NCI-H748 (cell line): ENCODE measurements around the gene FAM83F.

Experiments
- DNase-seq: peaks from one replicate; lab custom pipeline; 2025; ENCODE audit not compliant: unreplicated experiment; lab: John Stamatoyannopoulos, UW

Gene FAM83F

DNA sequence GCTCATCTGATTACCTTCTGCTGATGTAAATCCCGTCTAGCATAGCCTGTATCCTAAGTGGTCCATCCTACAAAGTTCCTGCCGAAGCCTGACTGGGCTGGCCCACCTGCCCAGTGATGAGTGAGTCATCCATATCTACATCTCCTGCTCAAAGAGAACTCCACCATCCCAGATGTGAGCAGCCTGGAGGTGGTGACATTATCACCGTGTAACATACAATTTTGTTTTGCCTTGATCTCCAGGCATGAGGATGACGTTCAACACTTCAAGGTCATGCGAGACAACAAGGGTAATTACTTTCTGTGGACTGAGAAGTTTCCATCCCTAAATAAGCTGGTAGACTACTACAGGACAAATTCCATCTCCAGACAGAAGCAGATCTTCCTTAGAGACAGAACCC lies 29.0 kb upstream of the FAM83F start:
- no peak for DNase-seq

DNA sequence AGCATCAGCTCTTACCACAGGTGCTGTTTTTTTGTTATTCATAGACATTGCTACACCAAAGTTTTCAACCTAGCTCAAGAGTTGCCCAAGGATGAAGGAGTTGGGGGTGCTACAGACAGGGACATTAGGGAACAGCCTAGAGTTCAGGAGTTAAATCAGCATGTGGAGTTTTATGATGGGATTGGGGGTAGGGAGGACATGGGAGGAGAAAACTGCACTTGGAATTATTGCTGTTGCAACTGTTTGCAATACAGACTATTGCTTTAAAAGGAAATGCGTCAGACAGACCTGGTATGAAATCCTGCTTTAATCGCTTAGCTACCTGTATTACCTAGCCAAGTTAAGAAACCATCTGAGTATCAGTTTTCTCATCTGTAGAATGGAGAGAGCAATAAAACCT lies 28.3 kb upstream of the FAM83F start:
- no peak for DNase-seq

DNA sequence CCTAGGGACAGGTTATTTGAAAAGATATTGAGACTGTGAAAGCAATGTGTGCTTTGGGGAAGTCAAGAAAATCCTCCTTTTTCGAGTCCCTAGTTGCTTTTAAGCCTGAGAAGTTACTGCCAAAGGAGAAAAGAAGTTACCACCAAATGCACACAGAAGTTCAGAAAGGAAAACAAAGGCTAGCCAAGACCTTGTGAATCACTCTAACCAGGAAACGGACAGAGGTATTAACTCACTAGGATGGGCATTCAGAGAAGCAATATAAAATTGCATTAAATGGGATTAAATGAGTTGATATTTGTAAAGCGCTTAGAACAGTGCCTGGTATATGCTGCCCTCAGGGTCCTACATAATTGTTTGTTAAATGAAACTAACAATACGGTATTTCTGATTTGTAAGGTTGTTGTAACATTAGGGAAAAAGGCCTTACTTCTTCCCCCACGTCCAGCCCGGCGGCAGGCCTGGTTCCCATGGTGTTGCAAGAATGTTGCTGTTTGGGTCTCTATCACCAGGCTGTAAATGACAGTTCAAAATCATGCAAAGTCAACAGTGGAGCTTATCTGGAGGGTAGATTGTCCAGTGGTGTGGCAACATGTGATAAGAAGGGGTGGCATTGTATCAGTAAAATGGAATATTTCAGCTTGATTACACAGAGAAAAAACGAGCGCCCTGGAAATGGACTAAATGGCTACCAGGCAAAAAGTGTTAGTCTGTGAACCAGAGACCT lies 27.5 kb upstream of the FAM83F start:
- DNase-seq = peak; percentile 31

DNA sequence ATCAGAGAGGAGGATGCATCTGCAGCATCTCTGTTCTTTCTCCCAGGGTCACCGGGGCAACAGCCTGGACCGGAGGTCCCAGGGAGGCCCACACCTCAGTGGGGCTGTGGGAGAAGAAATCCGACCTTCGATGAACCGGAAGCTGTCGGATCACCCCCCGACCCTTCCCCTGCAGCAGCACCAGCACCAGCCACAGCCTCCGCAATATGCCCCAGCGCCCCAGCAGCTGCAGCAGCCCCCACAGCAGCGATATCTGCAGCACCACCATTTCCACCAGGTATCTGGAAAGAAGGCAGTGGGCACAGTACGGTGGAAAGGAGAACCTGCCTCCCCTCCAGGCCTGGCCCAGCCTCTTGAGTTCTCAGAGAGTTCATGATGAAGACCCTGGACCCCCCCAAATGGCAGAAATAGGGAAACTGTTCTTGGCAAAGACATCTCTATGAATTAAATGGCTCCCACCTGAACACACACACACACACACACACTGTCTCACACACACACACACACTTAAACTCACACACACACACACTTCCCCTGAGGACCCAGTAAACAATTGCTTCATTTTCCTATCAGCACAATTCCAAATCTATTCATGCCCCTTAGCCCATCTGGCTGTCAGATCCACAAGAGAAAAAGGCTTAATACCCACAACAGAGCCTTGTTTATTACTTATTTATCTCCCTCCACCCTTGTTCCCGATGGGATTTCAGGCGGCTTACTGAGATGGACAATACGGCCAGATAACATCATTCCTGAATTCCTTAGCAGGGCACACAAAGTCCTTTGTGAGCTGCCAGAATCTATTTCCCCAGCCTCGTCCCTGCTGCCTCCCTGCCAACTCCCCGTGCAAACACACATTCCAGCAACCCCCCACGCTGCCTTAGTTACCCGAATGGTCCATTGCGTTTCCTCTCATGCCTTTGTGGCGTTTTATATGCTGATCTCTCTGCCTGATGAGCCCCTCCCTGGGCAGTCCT lies 26.5 kb upstream of the FAM83F start:
- no peak for DNase-seq

DNA sequence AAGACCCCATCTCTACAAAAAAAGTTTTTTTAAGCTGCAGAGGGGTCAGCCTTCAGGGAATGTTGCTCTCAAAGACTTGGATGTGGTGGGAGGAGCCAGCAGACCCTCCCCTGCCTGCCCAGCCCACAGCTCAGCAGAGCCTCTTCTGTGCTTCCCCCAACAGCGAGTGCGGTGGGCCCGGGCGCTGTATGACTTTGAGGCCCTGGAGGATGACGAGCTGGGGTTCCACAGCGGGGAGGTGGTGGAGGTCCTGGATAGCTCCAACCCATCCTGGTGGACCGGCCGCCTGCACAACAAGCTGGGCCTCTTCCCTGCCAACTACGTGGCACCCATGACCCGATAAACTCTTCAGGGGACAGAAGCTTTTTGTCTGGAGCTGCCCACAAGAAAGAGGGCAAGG lies 24.0 kb upstream of the FAM83F start:
- no peak for DNase-seq

DNA sequence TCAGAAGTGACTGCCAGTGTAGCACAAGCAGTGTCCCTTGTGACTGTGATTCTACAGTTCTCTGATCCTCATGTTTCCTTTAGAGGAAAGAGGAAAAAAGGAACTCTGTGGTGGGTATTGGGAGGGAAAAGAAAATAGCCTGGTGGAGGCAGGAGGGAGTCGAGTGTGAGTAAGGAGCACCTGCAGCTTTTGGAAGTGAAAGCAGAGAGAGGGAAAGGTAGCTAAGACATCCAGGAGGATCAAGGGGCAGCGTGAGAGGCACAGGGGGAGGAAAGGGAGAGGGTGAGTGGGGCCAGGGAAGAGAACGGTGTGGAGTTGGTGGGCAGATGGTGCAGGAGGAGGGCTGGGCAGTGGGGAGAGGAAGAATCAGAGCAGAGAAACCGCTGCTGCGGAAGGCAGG lies 22.1 kb upstream of the FAM83F start:
- DNase-seq = no peak

DNA sequence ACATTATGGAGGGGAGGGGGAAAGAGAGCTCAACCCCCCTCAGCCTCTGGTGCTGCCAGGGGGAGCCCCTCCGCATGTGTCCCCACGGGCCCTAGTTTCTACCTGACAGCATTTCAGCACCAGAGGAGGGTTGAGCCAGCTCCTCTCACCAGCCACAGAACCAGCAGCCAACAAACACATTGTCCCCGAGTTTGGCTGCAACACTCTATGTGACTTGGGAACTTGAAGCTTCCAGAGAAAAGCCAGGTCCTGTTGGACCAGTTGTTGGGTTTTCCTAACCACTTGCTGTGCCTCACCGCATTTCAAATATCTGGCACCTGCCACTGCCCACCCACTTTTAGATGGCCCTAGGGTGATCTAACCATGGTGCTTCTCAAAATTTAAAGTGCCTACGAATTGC lies 21.1 kb upstream of the FAM83F start:
- no peak for DNase-seq

DNA sequence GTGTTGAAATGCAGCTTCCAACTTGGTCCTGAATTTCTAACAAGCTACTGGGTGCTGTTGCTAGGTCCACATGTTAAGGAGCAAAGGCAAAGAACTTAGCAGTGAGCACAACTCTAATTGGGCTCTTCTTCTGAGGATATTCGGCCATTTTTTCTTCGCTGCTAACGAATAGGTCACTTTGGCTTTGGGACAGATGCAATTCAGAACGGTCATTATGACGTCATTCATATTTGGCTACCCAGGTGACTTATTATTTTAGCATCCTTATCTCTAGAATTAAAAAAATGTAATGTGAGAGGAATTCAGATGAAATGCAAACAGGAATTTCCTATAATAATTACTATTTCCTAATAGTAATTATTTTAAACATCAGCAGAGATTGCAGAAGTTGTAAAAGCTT lies 20.7 kb upstream of the FAM83F start:
- no peak for DNase-seq

DNA sequence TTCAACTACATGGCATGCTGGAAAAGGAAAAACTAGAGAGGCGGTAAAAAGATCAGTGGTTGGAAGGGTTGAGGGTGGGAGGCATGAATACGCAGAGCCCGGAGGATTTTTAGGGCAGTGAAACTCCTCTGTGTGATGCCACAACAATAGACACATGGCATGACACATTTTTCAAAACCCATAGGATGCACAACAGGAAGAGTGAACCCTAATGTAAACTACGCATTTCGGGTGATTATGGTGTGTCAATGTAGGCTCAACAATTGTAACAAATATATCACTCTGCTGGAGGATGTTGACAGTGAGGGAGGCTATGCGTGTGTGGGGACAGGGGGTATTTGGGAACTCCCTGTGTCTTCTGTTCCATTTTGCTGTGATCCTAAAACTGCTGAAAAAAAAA lies 15.7 kb upstream of the FAM83F start:
- no peak for DNase-seq

DNA sequence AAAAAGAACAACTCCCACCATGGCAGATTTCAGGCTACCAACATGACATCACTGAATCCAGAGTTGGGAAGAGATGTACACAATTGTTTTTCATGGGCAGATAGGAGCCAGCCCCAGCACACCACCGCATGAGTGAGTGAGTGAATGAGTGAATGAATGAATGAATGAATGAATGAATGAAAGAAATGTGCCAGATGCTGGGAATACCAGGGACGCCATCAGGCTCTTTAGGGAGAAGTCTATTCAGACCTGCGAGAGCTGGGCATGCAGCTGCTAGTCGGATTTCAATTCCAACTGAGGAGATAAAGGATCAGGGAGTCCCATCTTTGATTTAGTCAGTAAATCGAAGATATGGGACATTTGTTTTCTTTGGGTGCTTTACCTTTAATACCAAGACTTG lies 15.3 kb upstream of the FAM83F start:
- no peak for DNase-seq

DNA sequence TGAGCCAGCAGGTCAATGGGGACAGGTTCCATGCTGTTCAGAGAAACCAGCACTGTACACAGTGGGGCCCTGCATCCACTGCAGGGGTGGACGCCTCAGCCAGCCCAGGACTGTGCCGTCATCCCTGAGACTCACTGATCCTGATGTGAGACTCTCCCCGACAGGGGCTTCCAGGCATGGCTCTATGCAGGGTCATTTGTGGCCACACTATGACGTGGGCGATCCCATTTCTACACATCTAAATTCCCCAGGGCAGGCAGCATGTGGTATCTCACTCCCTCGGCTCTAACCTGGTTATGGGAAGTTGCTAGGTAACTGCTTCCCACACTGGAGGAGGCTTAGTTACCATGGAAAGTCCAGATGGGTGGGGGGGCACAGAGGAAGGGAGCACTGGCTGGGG lies 14.2 kb upstream of the FAM83F start:
- DNase-seq = no peak

DNA sequence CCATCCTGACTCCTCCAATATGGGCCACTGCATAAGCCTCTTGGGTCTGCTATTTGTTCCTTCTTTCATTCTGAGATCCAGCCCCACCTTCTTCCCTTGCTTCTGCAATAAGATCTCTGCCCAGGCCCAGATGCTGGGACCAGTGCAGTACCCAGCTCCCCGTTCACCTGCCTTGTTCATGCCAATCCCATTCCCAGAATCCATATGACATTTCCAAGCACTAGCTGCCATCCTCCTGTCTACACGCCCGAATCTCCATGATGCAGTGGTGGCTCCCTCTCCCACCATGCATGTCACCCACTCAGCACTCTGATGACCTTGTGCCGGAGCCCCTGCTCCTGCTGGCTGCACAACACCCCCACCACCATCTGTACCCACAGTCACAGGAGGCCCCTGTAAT lies 11.4 kb upstream of the FAM83F start:
- DNase-seq = no peak

DNA sequence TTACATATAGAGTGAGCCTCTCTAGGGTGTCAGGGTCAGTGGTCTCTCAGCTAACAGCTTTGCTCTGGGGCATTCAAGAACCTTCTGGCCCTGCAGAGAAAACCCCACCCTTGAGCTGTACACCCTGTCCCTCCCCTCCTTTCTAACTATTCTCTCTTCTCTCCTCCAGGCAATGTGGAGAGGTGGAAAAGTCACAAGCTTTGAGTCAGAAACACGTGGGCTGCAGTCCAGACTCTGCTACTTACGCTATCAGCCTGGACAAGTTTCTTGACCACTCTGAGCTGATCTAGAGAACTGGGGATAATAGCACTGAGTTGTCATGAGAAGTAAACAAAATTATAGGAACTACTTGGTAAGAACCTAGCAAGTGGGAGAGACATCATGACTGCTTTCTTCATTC lies 10.7 kb upstream of the FAM83F start:
- DNase-seq = no peak

DNA sequence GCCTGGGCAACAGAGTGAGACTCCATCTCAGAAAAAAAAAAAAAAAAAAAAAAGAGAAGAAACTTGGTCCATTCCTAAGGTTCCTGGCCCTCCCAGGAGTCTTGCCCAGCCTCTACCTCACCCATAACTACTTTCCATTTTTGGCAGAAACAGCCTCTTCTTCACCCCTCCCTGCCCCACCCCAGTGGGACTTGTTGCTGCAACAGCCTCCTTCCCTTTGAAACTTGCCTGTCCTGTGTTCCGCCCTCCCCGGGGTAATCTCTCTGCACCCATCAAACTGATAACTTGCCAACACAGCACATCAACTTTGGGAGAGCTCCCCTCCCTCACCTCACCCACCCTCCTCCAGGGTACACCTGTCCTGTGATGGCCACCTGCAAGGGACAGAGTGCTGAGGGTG lies 10.0 kb upstream of the FAM83F start:
- no peak for DNase-seq

DNA sequence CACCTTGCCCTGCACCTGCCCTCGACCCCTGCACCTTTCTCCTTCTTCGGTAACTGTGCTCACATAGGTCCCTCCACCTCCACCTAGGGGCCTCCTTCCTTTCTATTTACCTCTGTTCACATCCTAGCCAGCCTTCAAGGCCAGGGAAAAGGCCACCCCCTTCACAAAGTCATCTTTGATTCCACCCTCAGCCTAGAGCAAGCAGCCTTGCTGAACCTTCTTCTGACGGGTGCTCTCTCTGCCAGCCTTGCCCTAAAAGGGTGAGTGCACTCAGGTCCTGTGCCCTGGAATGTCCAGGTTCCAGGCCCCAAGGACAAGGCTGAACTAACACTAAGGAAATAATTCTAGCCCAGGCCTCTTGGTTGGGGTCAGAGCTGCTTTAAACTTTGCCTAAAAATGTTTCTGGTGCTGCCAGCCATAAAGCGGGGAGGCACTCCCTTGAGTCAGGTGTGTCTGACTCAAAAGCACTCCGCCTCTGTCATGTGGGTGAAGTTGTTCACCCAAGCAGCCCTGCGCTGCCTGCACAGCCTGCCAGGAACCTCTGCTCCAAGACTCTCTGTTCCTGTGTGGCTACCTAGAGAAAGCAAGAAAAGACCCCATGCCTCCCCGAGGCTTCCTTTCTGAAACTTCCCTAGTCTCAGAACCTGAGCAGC lies 9.2 kb upstream of the FAM83F start:
- DNase-seq = no peak

DNA sequence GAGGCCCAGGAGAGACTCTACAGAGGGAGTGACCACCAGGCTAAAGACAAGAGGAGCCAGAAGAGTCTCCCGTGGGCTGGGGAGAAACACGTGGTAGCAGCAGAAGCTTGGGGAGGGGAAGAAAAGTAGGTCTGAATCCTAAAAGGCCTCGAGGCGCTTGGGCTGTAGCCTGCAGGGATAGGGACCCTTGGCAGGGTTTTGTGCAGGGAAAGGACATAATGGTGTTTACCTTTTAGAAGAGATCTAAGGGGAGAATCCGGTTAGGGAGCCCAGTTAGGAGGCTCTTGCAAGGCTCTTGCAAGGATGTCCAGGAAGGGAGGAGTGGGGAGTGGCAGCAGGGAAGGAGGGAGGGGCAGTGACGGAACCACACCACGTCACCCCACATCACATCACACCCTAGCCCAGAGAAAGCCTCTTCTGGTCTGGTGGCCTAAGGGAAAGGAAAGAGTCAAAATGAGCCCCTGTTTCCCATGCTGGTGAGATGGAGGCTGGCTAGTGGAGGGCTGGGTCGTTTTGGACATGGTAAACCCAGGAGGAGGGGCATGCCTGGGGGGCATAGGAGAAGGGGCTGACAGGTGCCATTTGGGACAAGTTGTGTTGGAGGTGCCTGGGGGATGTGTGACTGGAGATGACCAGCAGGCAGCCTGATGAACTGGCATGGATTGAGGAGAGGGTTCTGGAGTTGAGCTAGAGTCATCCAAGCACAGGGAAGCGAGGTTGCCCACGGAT lies 6.2 kb upstream of the FAM83F start:
- no peak for DNase-seq

DNA sequence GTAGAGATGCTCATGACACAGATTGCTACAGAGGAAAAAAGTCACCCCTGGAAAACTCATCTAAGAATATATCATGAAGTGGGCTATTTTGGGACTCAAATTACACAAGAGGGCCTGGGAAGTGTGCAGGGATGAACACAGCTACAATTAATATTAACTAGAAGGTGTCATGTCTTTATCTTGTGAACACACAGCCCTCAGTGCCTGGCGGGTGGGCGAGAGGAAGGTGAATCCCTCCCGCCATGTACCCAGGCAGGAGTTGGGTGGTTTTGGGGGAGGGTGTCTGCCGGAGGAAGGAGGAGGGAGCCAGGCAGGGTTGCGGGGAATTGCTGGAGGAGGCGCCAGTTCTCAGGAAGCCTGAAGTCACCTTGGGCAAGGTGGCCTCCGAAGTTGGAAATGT lies 5.1 kb upstream of the FAM83F start:
- no peak for DNase-seq

DNA sequence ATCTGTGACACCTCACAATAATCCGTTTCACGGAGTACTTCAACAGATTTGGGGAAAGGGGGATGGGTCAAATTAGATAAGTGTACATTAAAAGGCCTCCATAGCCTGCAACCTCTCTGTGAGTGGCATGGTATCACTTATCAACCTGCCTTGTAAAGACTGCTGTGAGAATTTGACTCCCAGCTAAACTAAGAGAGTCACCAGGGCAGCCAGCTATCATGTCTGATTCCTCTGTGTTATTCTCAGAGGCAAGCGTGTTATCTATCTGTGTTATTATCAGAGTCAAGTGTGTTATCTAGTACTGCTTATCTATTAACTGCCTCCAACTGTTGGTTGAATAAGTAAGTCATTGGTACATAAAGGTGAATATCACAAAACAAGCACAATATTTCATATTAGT lies 4.1 kb upstream of the FAM83F start:
- DNase-seq = no peak

DNA sequence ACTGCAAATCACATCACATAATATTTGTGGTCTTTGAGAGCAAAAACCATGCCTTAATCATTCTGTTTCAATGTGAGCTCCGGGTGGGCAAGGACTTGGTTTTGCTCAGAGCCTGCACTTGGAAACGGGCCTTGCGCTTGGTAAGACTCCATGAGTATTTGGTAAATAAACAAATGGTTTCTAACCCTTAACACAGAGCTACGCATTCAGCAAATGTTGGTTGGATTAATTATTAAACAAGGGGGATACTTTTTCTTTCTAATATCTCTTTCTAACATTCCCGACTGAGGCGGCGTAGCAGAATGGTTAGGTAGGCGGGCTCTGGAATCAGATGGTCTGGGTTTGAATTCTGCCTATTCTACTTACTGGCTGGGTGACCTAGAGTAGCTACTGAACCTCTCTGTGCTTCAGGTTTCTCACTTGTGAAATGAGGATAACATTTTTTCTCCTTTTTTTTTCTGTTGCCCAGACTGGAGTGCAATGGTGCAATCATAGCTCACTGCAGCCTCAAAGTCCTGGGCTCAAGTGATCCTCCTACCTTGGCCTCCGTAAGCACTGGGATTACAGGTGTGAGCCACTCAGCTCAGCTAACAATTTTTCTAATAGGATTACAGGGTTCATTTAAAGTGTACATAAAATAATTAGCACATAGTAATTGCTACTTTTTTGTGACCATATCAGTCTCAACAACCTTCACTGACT lies 3.4 kb upstream of the FAM83F start:
- DNase-seq = no peak

DNA sequence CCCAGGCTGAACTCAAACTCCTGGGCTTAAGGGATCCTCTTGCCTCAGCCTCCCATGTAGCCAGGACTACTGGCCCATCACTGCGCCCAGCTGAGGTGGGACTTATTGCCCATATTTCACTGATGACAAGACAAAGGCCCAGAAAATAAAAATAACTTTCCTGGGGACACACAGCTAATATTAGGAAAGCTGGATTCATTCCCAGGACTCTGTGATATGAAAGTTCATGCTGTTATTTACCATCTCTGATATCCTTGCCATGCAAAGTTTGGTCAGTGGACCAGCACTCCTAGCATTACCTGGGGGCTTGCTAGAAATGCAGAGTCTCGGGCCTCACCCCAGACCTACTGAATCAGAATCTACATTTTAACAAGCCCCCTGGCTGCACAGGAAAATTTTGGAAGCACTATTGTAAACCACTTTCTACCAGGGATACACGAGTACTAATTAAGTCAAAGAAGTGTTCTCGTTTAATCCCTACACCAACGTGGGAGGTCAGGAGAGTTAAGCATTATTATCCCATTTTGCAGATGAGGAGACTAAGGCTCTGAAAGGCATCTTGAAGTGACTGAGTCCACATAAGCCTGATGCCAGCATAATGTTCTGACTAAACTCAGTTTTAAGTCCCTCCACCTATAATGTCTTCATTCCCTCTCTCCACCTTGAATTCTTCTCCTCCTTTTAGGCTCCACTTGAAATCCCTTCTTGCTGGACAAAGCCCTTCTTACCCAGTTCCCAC lies 2.5 kb upstream of the FAM83F start:
- no peak for DNase-seq
